Epidermal melanocyte (primary cell): ENCODE data around the gene CDT1.

Source experiments
- DNase-seq: peaks from one replicate; pipeline ENCODE4 v3.0.0; 2011; ENCODE audit warnings: low spot score; ENCODE audit not compliant: insufficient read length

The CDT1 gene

GRCh38 chr16:88803264-88803987 lies at the start of gene CDT1:
Gene CDT1, plus strand, starts transcription at chr16:88803789. Its CDS starts 43 bp downstream, at chr16:88803832.
- peak; percentile 100 for DNase-seq

GRCh38 chr16:88754109-88754911 lies 49.3 kb upstream of the CDT1 start:
- no peak for DNase-seq

- DNase-seq, result no peak
Observed at GRCh38 chr16:88754912-88755744, 48.5 kb upstream of the CDT1 start.

DNA sequence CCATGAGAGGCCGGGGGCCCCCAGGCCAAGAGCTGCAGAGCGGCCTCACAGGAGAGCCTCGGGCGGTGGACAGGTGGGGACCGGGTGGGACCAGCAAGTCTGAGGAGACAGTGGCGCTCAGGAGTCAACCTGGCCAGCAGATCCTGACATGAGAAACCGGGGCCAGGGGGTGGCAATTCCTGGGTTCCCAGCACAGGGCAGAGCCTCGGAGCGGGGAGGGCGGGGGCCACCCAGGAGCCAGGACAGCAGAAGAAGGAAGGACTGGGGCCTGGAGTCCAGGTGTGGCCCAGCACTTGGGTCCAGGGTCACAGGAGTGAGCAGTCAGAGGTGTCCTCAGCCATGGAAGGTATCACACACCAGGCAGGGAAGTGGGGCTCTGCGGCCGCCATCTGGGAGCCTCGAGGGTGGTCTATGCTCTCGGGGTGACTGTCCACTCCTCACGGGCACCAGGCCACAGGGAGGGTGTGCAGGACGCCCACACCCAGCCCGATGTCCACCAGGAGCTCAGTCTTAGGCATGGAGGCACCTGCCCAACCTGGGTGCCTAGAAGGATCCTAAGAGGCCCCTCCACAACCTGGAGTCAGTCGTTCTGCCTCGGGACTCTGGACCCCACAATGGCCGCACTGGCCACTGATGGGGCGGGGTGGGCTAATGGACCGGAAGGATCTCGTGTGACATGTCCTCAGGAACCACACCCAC lies 47.7 kb upstream of the CDT1 start:
- DNase-seq, result no peak

- no peak for DNase-seq
Observed at GRCh38 chr16:88758227-88758943, 45.2 kb upstream of the CDT1 start.

- no peak for DNase-seq
Observed at GRCh38 chr16:88758944-88759244, 44.7 kb upstream of the CDT1 start.

- DNase-seq, result no peak
Observed at GRCh38 chr16:88759245-88759975, 44.2 kb upstream of the CDT1 start.

- DNase-seq, result no peak
Observed at GRCh38 chr16:88759976-88760350, 43.6 kb upstream of the CDT1 start.

- DNase-seq, result no peak
Observed at GRCh38 chr16:88760424-88761142, 43.0 kb upstream of the CDT1 start.

DNA sequence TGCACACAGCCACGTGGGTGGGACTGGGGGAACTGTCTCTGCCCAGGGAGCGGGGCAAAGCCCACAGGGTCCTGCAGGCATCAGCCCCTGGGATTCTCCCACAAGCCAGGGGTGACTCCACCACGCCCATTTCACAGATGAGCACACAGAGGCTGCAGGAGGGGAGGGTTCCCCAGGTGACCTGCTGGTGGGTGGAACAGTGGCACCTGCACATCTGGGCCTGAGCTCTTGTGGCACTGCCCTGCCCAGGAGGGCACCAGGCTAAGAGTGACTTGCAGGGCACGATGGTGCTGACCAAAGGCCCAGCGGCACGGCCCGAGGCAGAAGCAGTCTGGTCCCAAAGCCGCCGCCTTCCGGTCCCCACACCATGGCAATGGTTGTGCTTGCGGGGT lies 42.5 kb upstream of the CDT1 start:
- DNase-seq, result no peak

GRCh38 chr16:88761830-88762229 lies 41.8 kb upstream of the CDT1 start:
- DNase-seq, result no peak

- DNase-seq, result no peak
Observed at GRCh38 chr16:88762258-88762870, 41.2 kb upstream of the CDT1 start.

DNA sequence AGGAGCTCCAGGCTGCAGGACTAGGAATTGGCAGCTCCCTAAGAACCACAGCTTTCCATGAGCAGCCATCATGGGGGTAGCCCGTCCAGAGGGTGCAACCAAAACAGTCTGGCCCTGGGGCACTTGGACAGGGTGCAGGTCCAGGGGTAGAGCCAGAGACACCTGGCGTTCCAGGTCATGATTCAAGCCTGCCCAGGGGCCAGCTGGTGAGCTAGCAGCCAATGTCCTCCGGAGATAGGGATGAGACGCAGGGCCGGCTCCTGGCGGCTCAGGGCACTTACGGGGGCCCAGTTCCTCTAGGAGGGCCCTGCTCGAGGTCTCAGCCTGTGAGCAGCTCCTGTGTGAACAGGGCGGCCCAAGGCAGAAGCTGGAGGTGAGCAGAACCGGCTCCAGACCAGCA lies 40.6 kb upstream of the CDT1 start:
- no peak for DNase-seq

DNA sequence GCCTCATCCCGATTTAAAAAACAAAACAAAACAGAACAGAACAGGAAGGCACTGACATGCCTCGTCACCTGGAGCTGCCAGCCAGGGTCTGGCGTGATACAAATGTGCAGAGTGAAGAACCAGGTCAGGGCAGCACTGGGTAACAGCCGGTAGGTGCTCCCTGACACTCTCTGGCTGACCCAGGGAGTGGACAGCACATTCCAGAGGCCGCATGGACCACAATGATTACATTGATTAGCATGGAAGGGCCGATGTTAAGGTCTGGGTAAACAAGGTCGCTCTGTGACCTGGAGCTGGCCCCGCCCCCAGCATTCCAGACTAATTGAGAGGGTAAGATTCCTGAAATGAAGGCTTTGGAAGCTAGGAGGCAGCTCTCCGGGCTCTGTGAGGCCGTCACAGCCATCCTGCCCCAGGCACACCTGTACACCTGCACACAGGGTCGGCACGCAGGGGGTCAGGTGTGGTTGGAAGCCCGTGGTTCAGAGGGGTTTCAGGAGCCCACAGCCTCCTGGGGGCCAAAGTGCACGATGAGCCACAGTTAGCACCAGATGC lies 40.0 kb upstream of the CDT1 start:
- no peak for DNase-seq

- DNase-seq, result no peak
Observed at GRCh38 chr16:88764080-88764479, 39.5 kb upstream of the CDT1 start.

DNA sequence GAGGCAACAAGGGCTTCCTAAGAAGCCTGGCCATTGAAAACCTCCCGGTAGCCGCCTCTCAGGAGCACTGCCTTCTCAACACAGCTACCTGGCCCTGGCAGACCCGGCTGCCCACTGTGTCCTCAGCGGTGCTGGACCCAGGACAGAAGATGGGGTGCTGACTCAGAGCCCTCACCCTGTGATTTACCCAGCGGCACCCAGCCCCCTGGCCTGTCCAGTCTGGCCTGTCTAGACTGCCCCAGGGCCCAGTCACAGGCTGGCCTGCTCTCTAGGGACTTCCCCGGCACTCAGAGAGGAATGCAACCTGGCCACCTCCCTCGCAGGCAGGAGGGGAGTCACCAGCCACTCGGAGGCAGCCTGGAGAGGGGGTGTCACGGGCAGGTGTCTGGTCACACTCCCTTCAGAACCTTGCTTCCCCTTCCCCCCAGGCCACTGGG lies 38.7 kb upstream of the CDT1 start:
- DNase-seq, result no peak

- no peak for DNase-seq
Observed at GRCh38 chr16:88766975-88767374, 36.6 kb upstream of the CDT1 start.

DNA sequence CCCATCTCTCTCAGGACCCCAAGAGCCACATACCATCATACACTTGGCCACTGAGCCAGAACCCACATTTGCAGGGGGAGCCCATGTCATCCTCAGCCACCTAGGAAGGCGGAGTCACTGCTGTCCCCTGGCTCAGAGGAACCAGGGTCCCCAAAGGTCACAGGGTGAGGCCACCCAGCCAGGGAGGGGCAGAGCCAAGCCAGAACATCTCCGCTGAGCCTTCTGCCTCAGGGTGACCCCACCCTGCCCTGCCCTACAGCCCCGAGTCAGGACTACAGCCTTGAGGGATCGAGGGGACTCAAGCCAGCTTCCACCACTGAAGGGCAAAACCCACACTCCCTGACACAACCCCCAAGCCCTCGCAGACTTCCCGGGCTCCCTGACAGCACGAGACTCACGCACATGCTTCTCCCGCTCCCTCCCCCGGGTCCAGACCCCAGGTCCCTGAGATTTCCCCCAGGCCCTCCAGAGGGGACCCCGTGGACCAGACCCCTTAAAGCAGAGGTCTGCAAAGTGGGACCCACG lies 36.0 kb upstream of the CDT1 start:
- no peak for DNase-seq
